GM23338 (cell line): Measurements from ENCODE around the gene SIAE. TPM values are rescaled to one million over a fixed set of nuclear protein-coding genes. Genes with fewer than 3 reads are reported as not detected.

Source experiments
- ATAC-seq: fragments of 200-7000 bp; cut with Tn5 transposase; 3 replicates; pipeline ENCODE4 v1.9.1; 2020
- DNase-seq: peaks from one replicate; pipeline ENCODE4 v3.0.0-alpha.2; 2015; ENCODE audit warnings: low spot score
- H2AFZ ChIP-seq: fragments of 200-600 bp; sonication (generic); 2 replicates; pipeline ENCODE4 v1.8.0; 2016; ENCODE audit warnings: antibody characterized with exemption, mild to moderate bottlenecking, moderate library complexity
- H3F3A ChIP-seq: fragments of 200-600 bp; sonication (generic); replicated peaks from 2 replicates; pipeline ENCODE4 v1.8.0; 2017; ENCODE audit warnings: antibody characterized with exemption, mixed run types, low read depth
- H3K27ac ChIP-seq: fragments of 200-600 bp; sonication (generic); 2 replicates; pipeline ENCODE4 v1.6.1; 2016; ENCODE audit warnings: low read depth
- H3K27me3 ChIP-seq: fragments of 200-600 bp; sonication (generic); 2 replicates; pipeline ENCODE4 v1.8.0; 2016; ENCODE audit warnings: mild to moderate bottlenecking, mixed run types, moderate library complexity; ENCODE audit not compliant: insufficient read depth
- H3K36me3 ChIP-seq: fragments of 200-600 bp; sonication (generic); 2 replicates; pipeline ENCODE4 v1.8.0; 2016; ENCODE audit warnings: mild to moderate bottlenecking; ENCODE audit not compliant: insufficient read depth
- H3K4me1 ChIP-seq: fragments of 200-600 bp; sonication (generic); 2 replicates; pipeline ENCODE4 v1.8.0; 2016; ENCODE audit warnings: mild to moderate bottlenecking, moderate library complexity; ENCODE audit not compliant: insufficient read depth
- H3K4me2 ChIP-seq: fragments of 200-600 bp; sonication (generic); 2 replicates; pipeline ENCODE4 v1.7.1; 2017; ENCODE audit warnings: mixed run types
- H3K4me3 ChIP-seq: fragments of 200-600 bp; sonication (generic); 2 replicates; pipeline ENCODE4 v1.6.1; 2016; ENCODE audit warnings: mixed run types
- H3K79me2 ChIP-seq: fragments of 200-600 bp; sonication (generic); replicated peaks from 2 replicates; pipeline ENCODE4 v1.8.0; 2017; ENCODE audit warnings: mild to moderate bottlenecking; ENCODE audit not compliant: insufficient read depth
- H3K9me2 ChIP-seq: fragments of 200-600 bp; sonication (generic); 2 replicates; pipeline ENCODE4 v1.8.0; 2017; ENCODE audit not compliant: insufficient read depth
- H4K20me1 ChIP-seq: fragments of 200-600 bp; sonication (generic); replicated peaks from 2 replicates; pipeline ENCODE4 v1.8.0; 2017; ENCODE audit warnings: mild to moderate bottlenecking; ENCODE audit not compliant: insufficient read depth
- H3K27ac Mint-ChIP-seq: 2 replicates; pipeline ENCODE4 v1.8.0; 2020; ENCODE audit warnings: inconsistent platforms, mild to moderate bottlenecking, moderate library complexity, mixed read lengths
- H3K27me3 Mint-ChIP-seq: 3 replicates; pipeline ENCODE4 v1.8.0; 2022; ENCODE audit warnings: low read depth, mild to moderate bottlenecking, moderate library complexity, mixed read lengths, inconsistent platforms; ENCODE audit not compliant: insufficient read depth, poor library complexity
- H3K36me3 Mint-ChIP-seq: 3 replicates; pipeline ENCODE4 v1.8.0; 2021; ENCODE audit warnings: low read depth, mild to moderate bottlenecking, inconsistent platforms, moderate library complexity, mixed read lengths
- H3K4me1 Mint-ChIP-seq: 3 replicates; pipeline ENCODE4 v1.8.0; 2020; ENCODE audit warnings: mild to moderate bottlenecking, inconsistent platforms, mixed read lengths
- H3K4me3 Mint-ChIP-seq: 3 replicates; pipeline ENCODE4 v1.8.0; 2021; ENCODE audit warnings: moderate library complexity, mild to moderate bottlenecking, inconsistent platforms, mixed read lengths
- H3K9me3 Mint-ChIP-seq: 3 replicates; pipeline ENCODE4 v1.8.0; 2020; ENCODE audit warnings: moderate library complexity, mild to moderate bottlenecking, inconsistent platforms, mixed read lengths
- STAT1 ChIP-seq: IDR thresholded peaks from one replicate; pipeline ENCODE4 v1.6.1; 2016; ENCODE audit warnings: antibody characterized with exemption; ENCODE audit not compliant: unreplicated experiment
- ZNF331 ChIP-seq: fragments of 250-450 bp; sonication (Bioruptor Pico); IDR thresholded peaks from 2 replicates; pipeline ENCODE4 v1.5.0; 2020; ENCODE audit warnings: low read depth, mild to moderate bottlenecking, moderate library complexity
- polyA plus RNA-seq: library from polyadenylated mRNA; unstranded; fragments of >200 nt; fragmentation: Nextera tagmentation; extraction: Ambion mirVana; gene quantifications from 2 replicates; pipeline ENCODE4 v1.2.1, GENCODE V29; 2016
- total RNA-seq: library from RNA; depleted of rRNA; stranded (reverse); fragments of >200 nt; shearing (Covaris generic); gene quantifications from 2 replicates; pipeline ENCODE4 v1.2.3, GENCODE V29; 2014
- TF ChIP-seq, protein P1 (sequence below): fragments of 250-450 bp; sonication (Bioruptor Pico); IDR thresholded peaks from 2 replicates; pipeline ENCODE4 v1.5.0; 2020; ENCODE audit warnings: mild to moderate bottlenecking, moderate library complexity
- TF ChIP-seq, protein P2 (sequence below), 2 experiments: fragments of 200-600 bp in 1 of 2; sonication (generic) in 1 of 2; conservative IDR thresholded peaks; 2 replicates each; pipeline versions ENCODE4 v1.5.1 to v1.6.1; 2016 to 2017; ENCODE audit warnings: antibody characterized with exemption in 2 of 2, low read depth in 2 of 2, mild to moderate bottlenecking in 2 of 2, moderate library complexity in 1 of 2
- TF ChIP-seq, protein P3 (sequence below): IDR thresholded peaks from 2 replicates; pipeline ENCODE4 v1.6.1; 2016; ENCODE audit warnings: antibody characterized with exemption

SIAE gene
- total and polyA plus RNA-seq, 2 experiments from 2014 or later: 1.1 to 1.7 TPM

DNA sequence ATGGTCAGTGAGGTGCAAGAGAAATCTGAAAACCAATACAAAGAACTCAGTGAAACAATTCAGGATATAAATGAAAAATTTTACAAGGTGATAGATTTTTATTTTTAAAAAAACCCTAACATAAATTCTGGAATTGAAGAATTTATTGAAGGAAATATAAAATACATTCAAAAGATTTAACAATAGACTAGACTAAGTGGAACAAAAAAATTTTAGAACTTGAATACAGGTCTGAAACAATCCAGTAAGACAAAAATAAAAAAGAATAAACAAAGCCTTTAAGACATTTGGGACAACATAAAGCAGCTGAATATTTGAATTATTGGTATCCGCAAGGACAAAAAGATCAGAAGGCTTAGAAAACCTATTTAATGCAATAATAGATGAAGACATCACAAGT, 8.9 kb upstream of the SIAE start:
- Histone ChIP-seq H3K4me1 (no peaks in the 10 kb centered on the region), H4K20me1 (no peaks in the 10 kb centered on the region), H3K9me2 (no peaks in the 10 kb centered on the region), H3F3A (no peaks in the 10 kb centered on the region), H3K4me2 (no peak overlapping the region), H3K36me3 (no peaks in the 10 kb centered on the region), H3K4me3 (no peak overlapping the region), H3K27me3 (no peaks in the 10 kb centered on the region), H2AFZ (no peak overlapping the region), H3K27ac (no peak overlapping the region), H3K79me2 (no peaks in the 10 kb centered on the region)
- Mint-ChIP-seq H3K27ac (no peak overlapping the region), H3K4me1 (no peaks in the 10 kb centered on the region), H3K9me3 (peaks cover 34% of the 10 kb centered on the region), H3K4me3 (no peak overlapping the region), H3K27me3 (peaks cover 5% of the 10 kb centered on the region), H3K36me3 (peaks cover 12% of the 10 kb centered on the region; the same call in 2 of the 3 replicates)
- DNase-seq (no peak), ATAC-seq (no peak)
- TF ChIP-seq, protein P1, sequence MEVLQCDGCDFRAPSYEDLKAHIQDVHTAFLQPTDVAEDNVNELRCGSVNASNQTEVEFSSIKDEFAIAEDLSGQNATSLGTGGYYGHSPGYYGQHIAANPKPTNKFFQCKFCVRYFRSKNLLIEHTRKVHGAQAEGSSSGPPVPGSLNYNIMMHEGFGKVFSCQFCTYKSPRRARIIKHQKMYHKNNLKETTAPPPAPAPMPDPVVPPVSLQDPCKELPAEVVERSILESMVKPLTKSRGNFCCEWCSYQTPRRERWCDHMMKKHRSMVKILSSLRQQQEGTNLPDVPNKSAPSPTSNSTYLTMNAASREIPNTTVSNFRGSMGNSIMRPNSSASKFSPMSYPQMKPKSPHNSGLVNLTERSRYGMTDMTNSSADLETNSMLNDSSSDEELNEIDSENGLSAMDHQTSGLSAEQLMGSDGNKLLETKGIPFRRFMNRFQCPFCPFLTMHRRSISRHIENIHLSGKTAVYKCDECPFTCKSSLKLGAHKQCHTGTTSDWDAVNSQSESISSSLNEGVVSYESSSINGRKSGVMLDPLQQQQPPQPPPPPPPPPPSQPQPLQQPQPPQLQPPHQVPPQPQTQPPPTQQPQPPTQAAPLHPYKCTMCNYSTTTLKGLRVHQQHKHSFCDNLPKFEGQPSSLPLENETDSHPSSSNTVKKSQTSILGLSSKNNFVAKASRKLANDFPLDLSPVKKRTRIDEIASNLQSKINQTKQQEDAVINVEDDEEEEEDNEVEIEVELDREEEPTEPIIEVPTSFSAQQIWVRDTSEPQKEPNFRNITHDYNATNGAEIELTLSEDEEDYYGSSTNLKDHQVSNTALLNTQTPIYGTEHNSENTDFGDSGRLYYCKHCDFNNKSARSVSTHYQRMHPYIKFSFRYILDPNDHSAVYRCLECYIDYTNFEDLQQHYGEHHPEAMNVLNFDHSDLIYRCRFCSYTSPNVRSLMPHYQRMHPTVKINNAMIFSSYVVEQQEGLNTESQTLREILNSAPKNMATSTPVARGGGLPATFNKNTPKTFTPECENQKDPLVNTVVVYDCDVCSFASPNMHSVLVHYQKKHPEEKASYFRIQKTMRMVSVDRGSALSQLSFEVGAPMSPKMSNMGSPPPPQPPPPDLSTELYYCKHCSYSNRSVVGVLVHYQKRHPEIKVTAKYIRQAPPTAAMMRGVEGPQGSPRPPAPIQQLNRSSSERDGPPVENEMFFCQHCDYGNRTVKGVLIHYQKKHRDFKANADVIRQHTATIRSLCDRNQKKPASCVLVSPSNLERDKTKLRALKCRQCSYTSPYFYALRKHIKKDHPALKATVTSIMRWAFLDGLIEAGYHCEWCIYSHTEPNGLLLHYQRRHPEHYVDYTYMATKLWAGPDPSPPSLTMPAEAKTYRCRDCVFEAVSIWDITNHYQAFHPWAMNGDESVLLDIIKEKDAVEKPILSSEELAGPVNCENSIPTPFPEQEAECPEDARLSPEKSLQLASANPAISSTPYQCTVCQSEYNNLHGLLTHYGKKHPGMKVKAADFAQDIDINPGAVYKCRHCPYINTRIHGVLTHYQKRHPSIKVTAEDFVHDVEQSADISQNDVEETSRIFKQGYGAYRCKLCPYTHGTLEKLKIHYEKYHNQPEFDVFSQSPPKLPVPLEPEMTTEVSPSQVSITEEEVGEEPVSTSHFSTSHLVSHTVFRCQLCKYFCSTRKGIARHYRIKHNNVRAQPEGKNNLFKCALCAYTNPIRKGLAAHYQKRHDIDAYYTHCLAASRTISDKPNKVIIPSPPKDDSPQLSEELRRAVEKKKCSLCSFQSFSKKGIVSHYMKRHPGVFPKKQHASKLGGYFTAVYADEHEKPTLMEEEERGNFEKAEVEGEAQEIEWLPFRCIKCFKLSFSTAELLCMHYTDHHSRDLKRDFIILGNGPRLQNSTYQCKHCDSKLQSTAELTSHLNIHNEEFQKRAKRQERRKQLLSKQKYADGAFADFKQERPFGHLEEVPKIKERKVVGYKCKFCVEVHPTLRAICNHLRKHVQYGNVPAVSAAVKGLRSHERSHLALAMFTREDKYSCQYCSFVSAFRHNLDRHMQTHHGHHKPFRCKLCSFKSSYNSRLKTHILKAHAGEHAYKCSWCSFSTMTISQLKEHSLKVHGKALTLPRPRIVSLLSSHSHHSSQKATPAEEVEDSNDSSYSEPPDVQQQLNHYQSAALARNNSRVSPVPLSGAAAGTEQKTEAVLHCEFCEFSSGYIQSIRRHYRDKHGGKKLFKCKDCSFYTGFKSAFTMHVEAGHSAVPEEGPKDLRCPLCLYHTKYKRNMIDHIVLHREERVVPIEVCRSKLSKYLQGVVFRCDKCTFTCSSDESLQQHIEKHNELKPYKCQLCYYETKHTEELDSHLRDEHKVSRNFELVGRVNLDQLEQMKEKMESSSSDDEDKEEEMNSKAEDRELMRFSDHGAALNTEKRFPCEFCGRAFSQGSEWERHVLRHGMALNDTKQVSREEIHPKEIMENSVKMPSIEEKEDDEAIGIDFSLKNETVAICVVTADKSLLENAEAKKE (CRISPR knock-in tag): no peak
- TF ChIP-seq, protein P2, sequence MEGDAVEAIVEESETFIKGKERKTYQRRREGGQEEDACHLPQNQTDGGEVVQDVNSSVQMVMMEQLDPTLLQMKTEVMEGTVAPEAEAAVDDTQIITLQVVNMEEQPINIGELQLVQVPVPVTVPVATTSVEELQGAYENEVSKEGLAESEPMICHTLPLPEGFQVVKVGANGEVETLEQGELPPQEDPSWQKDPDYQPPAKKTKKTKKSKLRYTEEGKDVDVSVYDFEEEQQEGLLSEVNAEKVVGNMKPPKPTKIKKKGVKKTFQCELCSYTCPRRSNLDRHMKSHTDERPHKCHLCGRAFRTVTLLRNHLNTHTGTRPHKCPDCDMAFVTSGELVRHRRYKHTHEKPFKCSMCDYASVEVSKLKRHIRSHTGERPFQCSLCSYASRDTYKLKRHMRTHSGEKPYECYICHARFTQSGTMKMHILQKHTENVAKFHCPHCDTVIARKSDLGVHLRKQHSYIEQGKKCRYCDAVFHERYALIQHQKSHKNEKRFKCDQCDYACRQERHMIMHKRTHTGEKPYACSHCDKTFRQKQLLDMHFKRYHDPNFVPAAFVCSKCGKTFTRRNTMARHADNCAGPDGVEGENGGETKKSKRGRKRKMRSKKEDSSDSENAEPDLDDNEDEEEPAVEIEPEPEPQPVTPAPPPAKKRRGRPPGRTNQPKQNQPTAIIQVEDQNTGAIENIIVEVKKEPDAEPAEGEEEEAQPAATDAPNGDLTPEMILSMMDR (conservative IDR thresholded peaks at IDR 0.05; ENCODE audit: low read depth in 2 of 2): no peak

DNA sequence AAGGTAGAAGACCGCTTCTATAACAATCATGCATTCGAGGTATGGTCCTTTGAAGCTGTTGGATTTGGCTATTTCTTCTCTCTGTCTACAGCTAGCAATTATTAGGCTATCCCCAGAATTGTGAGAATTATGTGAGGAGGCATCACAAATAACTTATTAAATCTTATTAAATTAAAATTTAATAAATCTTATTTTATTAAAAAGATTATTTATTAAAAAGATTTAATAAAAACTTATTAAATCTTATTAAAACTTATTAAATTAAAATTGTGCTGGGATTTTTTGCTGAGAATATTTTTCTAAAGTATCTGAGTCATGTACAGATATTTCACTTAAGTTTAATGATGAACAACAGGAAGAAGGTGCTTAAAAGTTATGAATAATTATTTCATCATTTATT, 7.9 kb upstream of the SIAE start:
- ATAC-seq (no peak), DNase-seq (no peak)
- Histone ChIP-seq H3K27ac (no peak overlapping the region), H3K79me2 (no peaks in the 10 kb centered on the region), H3K4me2 (no peak overlapping the region), H3K27me3 (no peaks in the 10 kb centered on the region), H3K9me2 (no peaks in the 10 kb centered on the region), H3F3A (no peaks in the 10 kb centered on the region), H3K4me3 (no peak overlapping the region), H4K20me1 (no peaks in the 10 kb centered on the region), H2AFZ (no peak overlapping the region), H3K4me1 (no peaks in the 10 kb centered on the region), H3K36me3 (no peaks in the 10 kb centered on the region)
- Mint-ChIP-seq H3K27me3 (peaks cover 6% of the 10 kb centered on the region), H3K27ac (no peak overlapping the region), H3K9me3 (peaks cover 32% of the 10 kb centered on the region), H3K4me1 (no peaks in the 10 kb centered on the region; the same call in 2 of the 3 replicates), H3K36me3 (peaks cover 12% of the 10 kb centered on the region; the same call in 2 of the 3 replicates), H3K4me3 (no peak overlapping the region)
- no peak for TF ChIP-seq STAT1
- TF ChIP-seq, protein P3, sequence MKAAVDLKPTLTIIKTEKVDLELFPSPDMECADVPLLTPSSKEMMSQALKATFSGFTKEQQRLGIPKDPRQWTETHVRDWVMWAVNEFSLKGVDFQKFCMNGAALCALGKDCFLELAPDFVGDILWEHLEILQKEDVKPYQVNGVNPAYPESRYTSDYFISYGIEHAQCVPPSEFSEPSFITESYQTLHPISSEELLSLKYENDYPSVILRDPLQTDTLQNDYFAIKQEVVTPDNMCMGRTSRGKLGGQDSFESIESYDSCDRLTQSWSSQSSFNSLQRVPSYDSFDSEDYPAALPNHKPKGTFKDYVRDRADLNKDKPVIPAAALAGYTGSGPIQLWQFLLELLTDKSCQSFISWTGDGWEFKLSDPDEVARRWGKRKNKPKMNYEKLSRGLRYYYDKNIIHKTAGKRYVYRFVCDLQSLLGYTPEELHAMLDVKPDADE: no peak
- TF ChIP-seq ZNF331 (CRISPR knock-in tag): no peak
- TF ChIP-seq, protein P2 (conservative IDR thresholded peaks at IDR 0.05; ENCODE audit: low read depth in 2 of 2): no peak
